GM23338 (cell line): ENCODE results near the gene BLOC1S5. TPM values are rescaled to one million over a fixed set of nuclear protein-coding genes. Genes with fewer than 3 reads are reported as not detected.

Source experiments
- ATAC-seq: fragments of 200-7000 bp; cut with Tn5 transposase; 3 replicates; pipeline ENCODE4 v1.9.1; 2020
- DNase-seq: peaks from one replicate; pipeline ENCODE4 v3.0.0-alpha.2; 2015; ENCODE audit warnings: low spot score
- H2AFZ ChIP-seq: fragments of 200-600 bp; sonication (generic); 2 replicates; pipeline ENCODE4 v1.8.0; 2016; ENCODE audit warnings: antibody characterized with exemption, mild to moderate bottlenecking, moderate library complexity
- H3F3A ChIP-seq: fragments of 200-600 bp; sonication (generic); replicated peaks from 2 replicates; pipeline ENCODE4 v1.8.0; 2017; ENCODE audit warnings: antibody characterized with exemption, mixed run types, low read depth
- H3K27ac ChIP-seq: fragments of 200-600 bp; sonication (generic); 2 replicates; pipeline ENCODE4 v1.6.1; 2016; ENCODE audit warnings: low read depth
- H3K27me3 ChIP-seq: fragments of 200-600 bp; sonication (generic); 2 replicates; pipeline ENCODE4 v1.8.0; 2016; ENCODE audit warnings: mild to moderate bottlenecking, mixed run types, moderate library complexity; ENCODE audit not compliant: insufficient read depth
- H3K36me3 ChIP-seq: fragments of 200-600 bp; sonication (generic); 2 replicates; pipeline ENCODE4 v1.8.0; 2016; ENCODE audit warnings: mild to moderate bottlenecking; ENCODE audit not compliant: insufficient read depth
- H3K4me1 ChIP-seq: fragments of 200-600 bp; sonication (generic); 2 replicates; pipeline ENCODE4 v1.8.0; 2016; ENCODE audit warnings: mild to moderate bottlenecking, moderate library complexity; ENCODE audit not compliant: insufficient read depth
- H3K4me2 ChIP-seq: fragments of 200-600 bp; sonication (generic); 2 replicates; pipeline ENCODE4 v1.7.1; 2017; ENCODE audit warnings: mixed run types
- H3K4me3 ChIP-seq: fragments of 200-600 bp; sonication (generic); 2 replicates; pipeline ENCODE4 v1.6.1; 2016; ENCODE audit warnings: mixed run types
- H3K79me2 ChIP-seq: fragments of 200-600 bp; sonication (generic); replicated peaks from 2 replicates; pipeline ENCODE4 v1.8.0; 2017; ENCODE audit warnings: mild to moderate bottlenecking; ENCODE audit not compliant: insufficient read depth
- H3K9me2 ChIP-seq: fragments of 200-600 bp; sonication (generic); 2 replicates; pipeline ENCODE4 v1.8.0; 2017; ENCODE audit not compliant: insufficient read depth
- H4K20me1 ChIP-seq: fragments of 200-600 bp; sonication (generic); replicated peaks from 2 replicates; pipeline ENCODE4 v1.8.0; 2017; ENCODE audit warnings: mild to moderate bottlenecking; ENCODE audit not compliant: insufficient read depth
- H3K27ac Mint-ChIP-seq: 2 replicates; pipeline ENCODE4 v1.8.0; 2020; ENCODE audit warnings: inconsistent platforms, mild to moderate bottlenecking, moderate library complexity, mixed read lengths
- H3K27me3 Mint-ChIP-seq: 3 replicates; pipeline ENCODE4 v1.8.0; 2022; ENCODE audit warnings: low read depth, mild to moderate bottlenecking, moderate library complexity, mixed read lengths, inconsistent platforms; ENCODE audit not compliant: insufficient read depth, poor library complexity
- H3K36me3 Mint-ChIP-seq: 3 replicates; pipeline ENCODE4 v1.8.0; 2021; ENCODE audit warnings: low read depth, mild to moderate bottlenecking, inconsistent platforms, moderate library complexity, mixed read lengths
- H3K4me1 Mint-ChIP-seq: 3 replicates; pipeline ENCODE4 v1.8.0; 2020; ENCODE audit warnings: mild to moderate bottlenecking, inconsistent platforms, mixed read lengths
- H3K4me3 Mint-ChIP-seq: 3 replicates; pipeline ENCODE4 v1.8.0; 2021; ENCODE audit warnings: moderate library complexity, mild to moderate bottlenecking, inconsistent platforms, mixed read lengths
- H3K9me3 Mint-ChIP-seq: 3 replicates; pipeline ENCODE4 v1.8.0; 2020; ENCODE audit warnings: moderate library complexity, mild to moderate bottlenecking, inconsistent platforms, mixed read lengths
- CTCF ChIP-seq, 2 experiments: fragments of 200-600 bp in 1 of 2; sonication (generic) in 1 of 2; conservative IDR thresholded peaks; 2 replicates each; pipeline versions ENCODE4 v1.5.1 to v1.6.1; 2016 to 2017; ENCODE audit warnings: antibody characterized with exemption in 2 of 2, low read depth in 2 of 2, mild to moderate bottlenecking in 2 of 2, moderate library complexity in 1 of 2
- EZH2 ChIP-seq: fragments of 200-600 bp; sonication (generic); IDR thresholded peaks from one replicate; pipeline ENCODE4 v1.8.0; 2017; ENCODE audit warnings: antibody characterized with exemption, mild to moderate bottlenecking, low read depth; ENCODE audit not compliant: unreplicated experiment
- JUNB ChIP-seq: IDR thresholded peaks from one replicate; pipeline ENCODE4 v1.6.1; 2016; ENCODE audit warnings: antibody characterized with exemption; ENCODE audit not compliant: unreplicated experiment
- NANOG ChIP-seq: IDR thresholded peaks from 2 replicates; pipeline ENCODE4 v1.6.1; 2016; ENCODE audit warnings: antibody characterized with exemption, borderline replicate concordance
- POLR2AphosphoS5 ChIP-seq: IDR thresholded peaks from 2 replicates; pipeline ENCODE4 v1.6.1; 2016; ENCODE audit warnings: antibody characterized with exemption, low read depth
- STAT1 ChIP-seq: IDR thresholded peaks from one replicate; pipeline ENCODE4 v1.6.1; 2016; ENCODE audit warnings: antibody characterized with exemption; ENCODE audit not compliant: unreplicated experiment
- ZNF331 ChIP-seq: fragments of 250-450 bp; sonication (Bioruptor Pico); IDR thresholded peaks from 2 replicates; pipeline ENCODE4 v1.5.0; 2020; ENCODE audit warnings: low read depth, mild to moderate bottlenecking, moderate library complexity
- ZNF462 ChIP-seq: fragments of 250-450 bp; sonication (Bioruptor Pico); IDR thresholded peaks from 2 replicates; pipeline ENCODE4 v1.5.0; 2020; ENCODE audit warnings: mild to moderate bottlenecking, moderate library complexity
- polyA plus RNA-seq: library from polyadenylated mRNA; unstranded; fragments of >200 nt; fragmentation: Nextera tagmentation; extraction: Ambion mirVana; gene quantifications from 2 replicates; pipeline ENCODE4 v1.2.1, GENCODE V29; 2016
- total RNA-seq: library from RNA; depleted of rRNA; stranded (reverse); fragments of >200 nt; shearing (Covaris generic); gene quantifications from 2 replicates; pipeline ENCODE4 v1.2.3, GENCODE V29; 2014
- TF ChIP-seq, protein P1 (sequence below): IDR thresholded peaks from 2 replicates; pipeline ENCODE4 v1.6.1; 2016; ENCODE audit warnings: antibody characterized with exemption

Gene BLOC1S5
- total and polyA plus RNA-seq, 2 experiments from 2014 or later = 14.9 to 16.6 TPM

- H3K4me2 ChIP-seq = no peak overlapping the region
- H3K9me3 Mint-ChIP-seq = no peaks in the 10 kb centered on the region; the same call in 2 of the 3 replicates
- H3K4me3 ChIP-seq = no peak overlapping the region
- ATAC-seq = no peak
- no peaks in the 10 kb centered on the region for H3K4me1 ChIP-seq
- no peak overlapping the region for H2AFZ ChIP-seq
- H3K27ac Mint-ChIP-seq = no peak overlapping the region
- no peak overlapping the region for H3K4me3 Mint-ChIP-seq
- peaks cover 1% of the 10 kb centered on the region for H3K27me3 Mint-ChIP-seq
- H4K20me1 ChIP-seq = no peaks in the 10 kb centered on the region
- H3F3A ChIP-seq = no peaks in the 10 kb centered on the region
- no peak overlapping the region for H3K27ac ChIP-seq
- no peaks in the 10 kb centered on the region for H3K36me3 ChIP-seq
- TF ChIP-seq EZH2 (no peak), CTCF (conservative IDR thresholded peaks at IDR 0.05; ENCODE audit: low read depth in 2 of 2) (no peak), JUNB (no peak), POLR2AphosphoS5 (no peak), ZNF462 (CRISPR knock-in tag) (no peak), NANOG (no peak), ZNF331 (no peak), STAT1 (no peak)
- TF ChIP-seq, protein P1, sequence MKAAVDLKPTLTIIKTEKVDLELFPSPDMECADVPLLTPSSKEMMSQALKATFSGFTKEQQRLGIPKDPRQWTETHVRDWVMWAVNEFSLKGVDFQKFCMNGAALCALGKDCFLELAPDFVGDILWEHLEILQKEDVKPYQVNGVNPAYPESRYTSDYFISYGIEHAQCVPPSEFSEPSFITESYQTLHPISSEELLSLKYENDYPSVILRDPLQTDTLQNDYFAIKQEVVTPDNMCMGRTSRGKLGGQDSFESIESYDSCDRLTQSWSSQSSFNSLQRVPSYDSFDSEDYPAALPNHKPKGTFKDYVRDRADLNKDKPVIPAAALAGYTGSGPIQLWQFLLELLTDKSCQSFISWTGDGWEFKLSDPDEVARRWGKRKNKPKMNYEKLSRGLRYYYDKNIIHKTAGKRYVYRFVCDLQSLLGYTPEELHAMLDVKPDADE = no peak
- H3K36me3 Mint-ChIP-seq = no peaks in the 10 kb centered on the region
- no peaks in the 10 kb centered on the region for H3K79me2 ChIP-seq
- no peaks in the 10 kb centered on the region for H3K27me3 ChIP-seq
- no peaks in the 10 kb centered on the region; the same call in 1 of the 3 replicates for H3K4me1 Mint-ChIP-seq
- DNase-seq = no peak
- H3K9me2 ChIP-seq = no peaks in the 10 kb centered on the region; the same call in 1 of the 2 replicates
Observed at GRCh38 chr6:8110725-8111124, 46.5 kb upstream of the BLOC1S5 start.
